ENCODE results near the gene GGPS1.
"Not testable (repeated sequence)": the region's sequence is repeated elsewhere in the genome, so short reads cannot be mapped to it uniquely, and the experiment has no call there.

GGPS1 gene
- long read RNA-seq, donor 1, transcript GGPS1-201 (4 exons, 2,895 nt): major isoform, 21 of 22 reads
- long read RNA-seq, donor 1, partial matches to known transcripts: 0 of 22 reads
- long read RNA-seq, donor 1, other reads (novel, unspliced or antisense): 0 of 22 reads
- long read RNA-seq, donor 2, transcript GGPS1-201 (4 exons, 2,895 nt): major isoform, 9 of 11 reads
- long read RNA-seq, donor 2, partial matches to known transcripts: 0 of 11 reads
- long read RNA-seq, donor 2, other reads (novel, unspliced or antisense): 0 of 11 reads
- long read RNA-seq, donor 3, transcript GGPS1-201 (4 exons, 2,895 nt): major isoform, 8 of 9 reads
- long read RNA-seq, donor 3, partial matches to known transcripts: 0 of 9 reads
- long read RNA-seq, donor 3, other reads (novel, unspliced or antisense): 0 of 9 reads
- long read RNA-seq, donor 4, transcript GGPS1-201 (4 exons, 2,895 nt): major isoform, 21 of 23 reads
- long read RNA-seq, donor 4, partial matches to known transcripts: 0 of 23 reads
- long read RNA-seq, donor 4, other reads (novel, unspliced or antisense): 0 of 23 reads
- long read RNA-seq, donor 5, transcript GGPS1-201 (4 exons, 2,895 nt): major isoform, 14 of 17 reads
- long read RNA-seq, donor 5, partial matches to known transcripts: 0 of 17 reads
- long read RNA-seq, donor 5, other reads (novel, unspliced or antisense): 0 of 17 reads
- long read RNA-seq, donor 6, partial matches to known transcripts: 0 of 6 reads
- long read RNA-seq, donor 6, other reads (novel, unspliced or antisense): 0 of 6 reads
- long read RNA-seq, donor 7, transcript GGPS1-201 (4 exons, 2,895 nt): major isoform, 22 of 23 reads
- long read RNA-seq, donor 7, partial matches to known transcripts: 0 of 23 reads
- long read RNA-seq, donor 7, other reads (novel, unspliced or antisense): 0 of 23 reads
- long read RNA-seq, donor 8, transcript GGPS1-201 (4 exons, 2,895 nt): major isoform, 15 of 18 reads
- long read RNA-seq, donor 8, partial matches to known transcripts: 0 of 18 reads
- long read RNA-seq, donor 8, other reads (novel, unspliced or antisense): 0 of 18 reads

GRCh38 chr1:235328271-235329138 lies at the start of gene GGPS1:
TSS of gene GGPS1 (plus strand) at chr1:235328570. CDS start at chr1:235335265, 6,695 bp downstream.
- DNase-seq: peak; percentile 99

- DNase-seq: no peak
These were observed 49.5 kb upstream of the GGPS1 start for GRCh38 chr1:235278915-235279292.

GRCh38 chr1:235279694-235280093 lies 48.7 kb upstream of the GGPS1 start:
- no peak for DNase-seq

- no peak for DNase-seq
These were observed 47.9 kb upstream of the GGPS1 start for GRCh38 chr1:235280467-235280866.

- DNase-seq: not testable (repeated sequence)
These were observed 44.7 kb upstream of the GGPS1 start for GRCh38 chr1:235283636-235284035.

GRCh38 chr1:235284231-235284769 lies 44.1 kb upstream of the GGPS1 start:
- no peak for DNase-seq

- DNase-seq: no peak
These were observed 41.7 kb upstream of the GGPS1 start for GRCh38 chr1:235286667-235287066.

- no peak for DNase-seq
These were observed 41.0 kb upstream of the GGPS1 start for GRCh38 chr1:235287208-235287882.

- DNase-seq: no peak
These were observed 38.3 kb upstream of the GGPS1 start for GRCh38 chr1:235289859-235290739.

- DNase-seq: no peak
These were observed 37.4 kb upstream of the GGPS1 start for GRCh38 chr1:235290740-235291502.

GRCh38 chr1:235291599-235292091 lies 36.7 kb upstream of the GGPS1 start:
- DNase-seq: no peak

- DNase-seq: no peak
These were observed 35.6 kb upstream of the GGPS1 start for GRCh38 chr1:235292790-235293189.

GRCh38 chr1:235293322-235293942 lies 34.9 kb upstream of the GGPS1 start:
- DNase-seq: no peak

- no peak for DNase-seq
These were observed 32.4 kb upstream of the GGPS1 start for GRCh38 chr1:235295902-235296350.

GRCh38 chr1:235296729-235297128 lies 31.6 kb upstream of the GGPS1 start:
- DNase-seq: no peak

GRCh38 chr1:235297579-235297978 lies 30.8 kb upstream of the GGPS1 start:
- DNase-seq: no peak

- DNase-seq: no peak
These were observed 29.6 kb upstream of the GGPS1 start for GRCh38 chr1:235298758-235299157.

GRCh38 chr1:235299169-235299858 lies 29.1 kb upstream of the GGPS1 start:
- no peak for DNase-seq
